ENCODE data around the gene LRRN3. TPM values are rescaled to one million over a fixed set of nuclear protein-coding genes. Genes with fewer than 3 reads are reported as not detected.

Gene LRRN3
- under 0.01 TPM in 1 of 2 replicates, not detected in the other for total RNA-seq

DNA sequence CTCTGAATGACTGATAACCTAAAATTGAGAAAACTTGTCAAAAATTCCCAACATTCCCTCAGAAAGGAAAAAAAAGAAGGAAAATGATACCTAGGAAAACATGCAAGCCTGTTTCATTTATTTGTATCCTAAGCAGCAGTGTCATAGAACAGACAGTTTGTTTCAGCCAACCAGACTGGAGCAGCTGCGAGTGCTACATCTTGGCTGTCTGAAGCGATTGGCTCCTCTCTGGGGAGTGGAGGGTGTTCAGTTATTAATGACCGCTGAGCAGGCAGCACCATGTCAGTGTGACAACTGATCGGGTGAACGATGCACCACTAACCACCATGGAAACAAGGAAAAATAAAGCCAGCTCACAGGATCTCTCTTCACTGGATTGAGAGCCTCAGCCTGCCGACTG, at the start of gene LRRN3:
Gene LRRN3, plus strand, starts transcription at position 282 of the 400 bp plus-strand sequence. CDS start 31,646 bp downstream, outside the sequence.

Data from vein endothelial cell (primary cell).